Tibial nerve (tissue), 4 donors: Measurements from ENCODE around the gene EYS.

Experiments
- CTCF ChIP-seq, 5 experiments: fragments of 200-600 bp in 3 of 5; fragments of 450-650 bp in 2 of 5; sonication (generic) in 3 of 5; IDR thresholded peaks; one replicate each; pipeline ENCODE4 v1.5.1; 2016 to 2019; ENCODE audit warnings: antibody characterized with exemption in 5 of 5, mild to moderate bottlenecking in 3 of 5, moderate library complexity in 2 of 5
- EP300 ChIP-seq, 2 donors: sonication (generic); formaldehyde crosslinking; IDR thresholded peaks; one replicate each; pipeline ENCODE4 v1.6.1; 2017; ENCODE audit warnings: antibody characterized with exemption in 2 of 2, mild to moderate bottlenecking in 1 of 2
- POLR2A ChIP-seq, 2 donors: fragments of 450-650 bp; IDR thresholded peaks; one replicate each; pipeline ENCODE4 v1.6.1; 2017; ENCODE audit warnings: antibody characterized with exemption in 2 of 2, mild to moderate bottlenecking in 2 of 2, moderate library complexity in 2 of 2

- no peak for TF ChIP-seq POLR2A (IDR thresholded peaks at IDR 0.05)
- TF ChIP-seq CTCF (IDR thresholded peaks at IDR 0.05): no peak
- TF ChIP-seq EP300 (IDR thresholded peaks at IDR 0.05): no peak
Observed at GRCh38 chr6:65667916-65668656, 38.9 kb downstream of the EYS start.
